Stomach smooth muscle (tissue), 2 donors: ENCODE data around the gene R3HDM1.

Source experiments
- H3K27ac ChIP-seq: one replicate; pipeline ENCODE4 v1.7.0; 2013; ENCODE audit warnings: mild to moderate bottlenecking, low read length, inconsistent platforms
- H3K27me3 ChIP-seq, 2 donors: one replicate each; pipeline ENCODE4 v1.7.0; 2013; ENCODE audit warnings: low read length in 2 of 2; ENCODE audit not compliant: insufficient read depth in 2 of 2, control insufficient read depth in 1 of 2
- H3K36me3 ChIP-seq, 2 donors: one replicate each; pipeline ENCODE4 v1.7.0; 2013; ENCODE audit warnings: low read length in 2 of 2; ENCODE audit not compliant: control insufficient read depth in 2 of 2, insufficient read depth in 2 of 2
- H3K4me1 ChIP-seq: one replicate; pipeline ENCODE4 v1.7.0; 2013; ENCODE audit warnings: low read length; ENCODE audit not compliant: control insufficient read depth, insufficient read depth
- H3K4me3 ChIP-seq, 2 donors: one replicate each; pipeline ENCODE4 v1.7.0; 2013; ENCODE audit warnings: low read length in 2 of 2
- H3K9ac ChIP-seq, 2 donors: one replicate each; pipeline ENCODE4 v1.7.0; 2013; ENCODE audit warnings: low read length in 2 of 2, mild to moderate bottlenecking in 1 of 2
- H3K9me3 ChIP-seq, 2 donors: one replicate each; pipeline ENCODE4 v1.7.0; 2013; ENCODE audit warnings: low read length in 2 of 2; ENCODE audit not compliant: control insufficient read depth in 2 of 2
- donor health status: healthy.
- donor health status: Pancreatic carcinoma.

R3HDM1 gene

DNA sequence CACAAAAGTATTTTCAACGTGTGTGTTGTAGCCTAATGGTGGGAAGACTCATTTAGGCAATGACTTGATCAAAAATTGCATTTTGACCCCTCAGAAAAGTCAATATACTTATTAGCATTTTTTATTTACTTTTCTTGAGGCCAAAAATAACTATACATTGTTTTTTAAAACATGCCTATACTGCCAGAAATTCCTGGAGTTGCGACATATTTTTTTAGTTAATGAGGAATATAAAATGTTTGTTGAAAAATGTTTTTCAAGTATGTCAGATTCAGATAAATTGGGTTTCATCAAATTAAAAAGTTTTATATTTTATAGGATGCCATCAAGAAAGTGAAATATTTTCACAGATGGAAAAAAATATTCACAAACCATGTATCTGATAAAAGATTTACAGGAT lies 39.6 kb downstream of the R3HDM1 start:
- no peak overlapping the region for H3K4me3 ChIP-seq
- H3K9ac ChIP-seq = no peak overlapping the region
- H3K36me3 ChIP-seq = peaks cover 0 to 2% of the 10 kb centered on the region in 2 donors
- no peak overlapping the region for H3K27ac ChIP-seq
- H3K9me3 ChIP-seq = no peaks in the 10 kb centered on the region
- no peaks in the 10 kb centered on the region for H3K27me3 ChIP-seq
- H3K4me1 ChIP-seq = no peaks in the 10 kb centered on the region

DNA sequence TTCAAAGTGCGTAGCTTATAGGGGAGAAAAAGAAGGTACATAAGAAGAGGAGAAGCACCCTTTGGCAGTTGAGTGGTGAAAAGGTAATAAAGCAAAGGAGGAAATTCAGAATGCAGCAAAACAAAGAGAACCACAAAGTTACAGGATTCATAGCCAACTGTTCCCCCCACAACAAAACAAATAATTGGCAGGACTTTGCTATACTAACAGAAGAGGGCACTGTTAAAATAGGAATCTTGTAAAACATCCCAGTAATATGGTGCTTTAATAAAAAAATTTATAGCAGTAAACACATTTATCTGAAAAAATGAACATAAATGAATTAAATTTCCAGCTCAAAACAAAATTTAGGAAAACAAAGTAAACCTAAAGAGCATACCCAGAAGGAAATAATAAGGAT lies 42.3 kb downstream of the R3HDM1 start:
- Histone ChIP-seq H3K4me3 (no peak overlapping the region), H3K9me3 (no peaks in the 10 kb centered on the region), H3K36me3 (peaks cover 0 to 2% of the 10 kb centered on the region in 2 donors), H3K27ac (no peak overlapping the region), H3K9ac (no peak overlapping the region), H3K4me1 (no peaks in the 10 kb centered on the region), H3K27me3 (no peaks in the 10 kb centered on the region)

DNA sequence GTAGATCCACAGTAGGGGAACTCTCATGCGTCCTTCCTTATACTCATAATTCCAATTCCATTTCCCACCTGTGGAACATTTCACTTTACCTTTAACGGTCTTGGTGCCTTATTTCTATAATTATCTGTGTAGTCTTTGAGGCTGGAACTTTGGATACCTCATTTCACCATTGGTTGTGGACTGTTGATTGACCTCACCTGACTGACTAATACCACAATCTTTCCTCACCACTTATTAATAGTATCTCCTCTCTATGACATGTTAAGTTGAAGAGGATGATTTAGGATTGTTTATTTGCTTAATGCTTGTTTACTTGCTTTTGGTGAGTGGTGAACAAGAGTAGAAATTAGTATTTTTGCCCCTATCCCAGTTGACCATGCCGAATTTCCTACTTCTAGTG lies 50.0 kb downstream of the R3HDM1 start:
- Histone ChIP-seq H3K27me3 (no peaks in the 10 kb centered on the region), H3K9ac (no peak overlapping the region), H3K36me3 (no peaks in the 10 kb centered on the region), H3K9me3 (no peaks in the 10 kb centered on the region), H3K27ac (no peak overlapping the region), H3K4me1 (no peaks in the 10 kb centered on the region), H3K4me3 (no peak overlapping the region)

DNA sequence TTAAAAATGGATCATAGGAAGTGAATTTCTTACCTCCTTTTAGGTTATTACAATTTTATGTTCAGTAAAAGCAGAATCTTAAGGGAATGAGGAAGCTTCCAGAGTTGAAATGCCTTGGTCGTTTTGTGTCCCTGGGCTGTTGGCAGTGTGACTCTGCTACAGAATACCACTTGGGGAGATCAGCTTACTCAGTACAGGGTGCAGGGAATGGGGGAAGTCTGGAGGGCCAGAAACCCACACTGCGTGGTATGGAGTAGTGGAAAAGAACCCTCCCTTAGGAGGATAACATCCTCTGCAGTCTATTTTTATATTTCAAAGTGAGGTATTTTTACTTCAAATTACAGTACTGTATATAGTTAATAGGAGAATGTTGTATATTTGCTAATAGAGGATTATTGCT lies 51.1 kb downstream of the R3HDM1 start:
- H3K36me3 ChIP-seq = no peaks in the 10 kb centered on the region
- no peak overlapping the region for H3K27ac ChIP-seq
- H3K9me3 ChIP-seq = no peaks in the 10 kb centered on the region
- H3K9ac ChIP-seq = no peak overlapping the region
- no peaks in the 10 kb centered on the region for H3K4me1 ChIP-seq
- no peak overlapping the region for H3K4me3 ChIP-seq
- no peaks in the 10 kb centered on the region for H3K27me3 ChIP-seq

DNA sequence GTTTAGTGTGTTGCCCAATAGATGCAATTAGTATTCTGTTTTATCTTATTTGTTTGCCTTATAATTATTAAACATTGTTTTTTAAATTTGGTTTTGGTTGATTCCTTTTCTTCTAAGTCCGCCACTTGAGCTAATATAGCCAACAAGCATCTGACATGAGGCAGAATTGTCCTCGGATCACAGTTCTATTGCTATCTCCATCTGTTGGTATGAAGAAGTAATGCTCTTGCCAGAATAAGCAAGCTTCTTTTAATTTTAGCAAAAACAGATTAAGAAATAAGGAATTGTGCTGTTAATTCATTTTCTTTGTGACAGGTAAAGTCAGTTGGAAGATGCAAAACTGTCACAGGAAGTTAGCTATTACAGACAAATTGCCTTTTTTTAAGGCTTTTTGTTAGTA lies 54.3 kb downstream of the R3HDM1 start:
- no peak overlapping the region for H3K9ac ChIP-seq
- no peaks in the 10 kb centered on the region for H3K9me3 ChIP-seq
- no peak overlapping the region for H3K27ac ChIP-seq
- H3K4me3 ChIP-seq = no peak overlapping the region
- no peaks in the 10 kb centered on the region for H3K27me3 ChIP-seq
- H3K4me1 ChIP-seq = no peaks in the 10 kb centered on the region
- no peaks in the 10 kb centered on the region for H3K36me3 ChIP-seq

DNA sequence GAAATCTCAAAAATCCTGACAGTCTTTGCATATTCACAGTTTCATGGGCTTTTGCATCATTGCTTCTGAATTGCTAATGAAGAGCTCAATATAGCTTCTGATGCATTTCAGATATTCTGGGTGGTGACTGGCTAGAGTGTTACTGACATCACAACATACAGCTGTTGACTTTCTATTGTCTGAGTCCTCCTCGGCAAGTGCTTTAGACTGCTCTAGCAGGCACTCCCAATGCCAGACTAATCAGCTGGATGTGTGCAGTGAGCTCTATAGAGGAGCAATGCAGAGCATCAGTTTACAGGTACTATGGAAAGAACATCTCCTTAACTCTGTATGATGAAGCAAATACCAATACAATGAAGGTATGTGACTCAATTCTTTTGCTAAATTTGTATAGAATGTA lies 54.9 kb downstream of the R3HDM1 start:
- no peaks in the 10 kb centered on the region for H3K9me3 ChIP-seq
- no peak overlapping the region for H3K27ac ChIP-seq

DNA sequence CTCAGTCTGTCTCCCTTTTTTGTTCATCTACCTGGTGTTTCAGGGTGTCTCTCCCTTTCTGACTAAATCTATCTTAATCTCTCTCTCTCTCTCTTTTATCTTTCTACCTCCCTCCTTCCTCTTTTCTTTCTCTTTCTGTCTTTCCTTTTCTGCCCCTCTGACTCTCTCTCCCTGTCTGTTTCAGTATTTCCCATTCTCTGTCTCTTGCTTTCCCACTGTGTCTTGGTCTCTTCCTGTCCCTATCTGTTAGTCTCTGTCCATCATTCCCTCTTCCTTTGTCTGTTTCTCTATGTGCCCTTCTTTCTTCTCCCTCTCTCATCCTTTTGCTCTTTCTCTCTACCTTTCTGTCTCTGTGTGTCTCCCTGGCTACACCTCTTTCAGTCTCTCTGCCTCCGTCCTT lies 56.7 kb downstream of the R3HDM1 start:
- no peak overlapping the region for H3K9ac ChIP-seq
- H3K4me3 ChIP-seq = no peak overlapping the region
- H3K9me3 ChIP-seq = peaks cover 0 to 5% of the 10 kb centered on the region in 2 donors
- no peaks in the 10 kb centered on the region for H3K4me1 ChIP-seq
- H3K27ac ChIP-seq = no peak overlapping the region
- H3K27me3 ChIP-seq = no peaks in the 10 kb centered on the region
- no peaks in the 10 kb centered on the region for H3K36me3 ChIP-seq

More for the DNA sequence above, 54.9 kb downstream of the R3HDM1 start:
- no peak overlapping the region for H3K4me3 ChIP-seq
- no peaks in the 10 kb centered on the region for H3K36me3 ChIP-seq
- H3K4me1 ChIP-seq = no peaks in the 10 kb centered on the region
- H3K27me3 ChIP-seq = no peaks in the 10 kb centered on the region
- no peak overlapping the region for H3K9ac ChIP-seq

DNA sequence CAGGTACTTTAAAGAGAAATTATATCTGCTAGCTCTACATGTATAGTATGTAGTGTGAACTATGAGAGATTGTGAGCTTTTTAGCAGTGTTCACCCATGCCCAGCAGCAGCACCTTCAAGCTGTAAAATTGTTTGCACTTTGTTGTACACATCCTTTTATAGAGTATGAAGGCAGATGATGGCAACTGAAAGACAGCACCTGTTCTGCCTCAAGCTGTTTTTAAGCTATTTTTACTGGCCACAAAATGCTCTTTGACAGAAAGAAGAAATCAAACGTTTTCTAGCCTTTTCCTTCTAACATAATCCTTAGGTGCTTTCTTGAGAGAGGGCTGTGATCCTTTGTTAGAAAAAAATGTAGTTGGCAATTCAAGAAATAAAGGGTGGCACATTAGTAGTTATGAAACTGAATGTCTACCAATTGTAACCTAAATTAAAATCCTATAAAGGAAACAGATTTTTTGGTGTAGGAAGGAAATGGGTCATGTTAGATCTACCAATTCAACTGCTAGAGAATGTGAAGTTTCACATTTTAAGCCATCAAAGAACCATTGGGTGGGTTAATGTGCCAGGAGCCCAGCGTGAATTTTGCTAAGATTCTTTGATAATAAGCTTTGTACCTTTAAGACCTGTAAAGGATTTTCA lies 59.5 kb downstream of the R3HDM1 start:
- Histone ChIP-seq H3K9me3 (peaks cover 0 to 5% of the 10 kb centered on the region in 2 donors), H3K4me3 (no peak overlapping the region), H3K27me3 (no peaks in the 10 kb centered on the region)

DNA sequence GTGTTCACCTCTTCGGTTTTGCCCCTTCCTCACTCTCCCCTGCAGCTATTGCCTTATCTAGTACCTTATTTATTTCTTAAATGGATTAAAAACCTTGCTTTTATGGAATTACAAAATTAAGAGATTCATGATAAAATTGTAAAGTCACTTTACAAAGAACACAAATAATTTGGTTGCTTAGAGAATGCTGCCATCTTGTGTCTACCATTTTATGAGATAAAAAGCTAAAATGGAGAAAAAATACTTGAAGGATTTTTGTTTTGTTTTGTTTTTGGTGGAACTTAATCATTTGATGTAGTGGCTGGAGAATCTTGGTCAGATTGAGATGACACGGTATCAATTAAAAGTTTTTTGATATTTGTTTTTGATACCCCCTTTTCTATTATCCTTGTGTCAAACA lies 69.6 kb downstream of the R3HDM1 start:
- Histone ChIP-seq H3K27me3 (no peaks in the 10 kb centered on the region), H3K36me3 (peaks cover 0 to 7% of the 10 kb centered on the region in 2 donors), H3K4me3 (no peak overlapping the region), H3K27ac (no peak overlapping the region), H3K4me1 (no peaks in the 10 kb centered on the region), H3K9me3 (no peaks in the 10 kb centered on the region), H3K9ac (no peak overlapping the region)

More for the DNA sequence above, 59.5 kb downstream of the R3HDM1 start:
- Histone ChIP-seq H3K27ac (no peak overlapping the region), H3K36me3 (no peaks in the 10 kb centered on the region), H3K4me1 (no peaks in the 10 kb centered on the region), H3K9ac (no peak overlapping the region)

DNA sequence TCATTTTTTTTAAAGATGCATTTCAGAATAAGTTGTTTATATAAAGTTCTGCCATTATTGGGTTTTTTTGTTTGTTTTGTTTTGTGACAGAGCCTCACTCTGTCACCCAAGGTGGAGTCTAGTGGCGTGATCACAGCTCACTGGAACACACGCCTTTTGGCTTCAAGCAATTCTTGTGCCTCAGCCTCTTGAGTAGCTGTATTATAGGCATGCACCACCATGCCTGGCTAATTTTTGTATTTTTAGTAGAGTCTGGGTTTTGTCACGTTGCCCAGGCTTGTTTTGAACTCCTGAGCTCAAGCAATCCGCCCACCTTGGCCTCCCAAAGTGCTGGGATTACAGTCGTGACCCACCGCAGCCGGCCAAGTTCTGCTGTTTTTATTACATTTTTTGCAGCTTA lies 72.3 kb downstream of the R3HDM1 start:
- Histone ChIP-seq H3K9me3 (no peaks in the 10 kb centered on the region), H3K4me1 (no peaks in the 10 kb centered on the region), H3K4me3 (no peak overlapping the region), H3K36me3 (peaks cover 0 to 10% of the 10 kb centered on the region in 2 donors), H3K9ac (no peak overlapping the region), H3K27ac (no peak overlapping the region), H3K27me3 (no peaks in the 10 kb centered on the region)

DNA sequence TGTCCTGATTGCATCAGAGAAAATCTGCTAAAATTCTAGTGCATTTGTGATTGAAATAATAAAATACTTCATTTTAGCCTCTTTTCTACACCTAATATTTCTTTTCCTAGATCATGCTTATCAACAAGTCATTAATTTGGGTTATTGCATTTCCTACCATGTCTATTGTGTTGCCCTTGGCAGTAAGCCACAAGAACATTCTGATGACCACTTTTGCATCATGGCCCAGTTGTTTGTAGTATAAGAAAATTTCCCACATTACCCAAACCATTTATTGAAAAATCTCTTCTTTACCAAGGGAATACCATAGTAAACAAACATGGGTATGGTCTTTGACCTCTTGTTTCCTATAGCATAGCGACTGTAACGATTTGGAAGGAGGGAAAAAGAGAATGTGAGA lies 76.3 kb downstream of the R3HDM1 start:
- no peaks in the 10 kb centered on the region for H3K4me1 ChIP-seq
- peaks cover 0 to 10% of the 10 kb centered on the region in 2 donors for H3K36me3 ChIP-seq
- no peaks in the 10 kb centered on the region for H3K27me3 ChIP-seq
- H3K27ac ChIP-seq = no peak overlapping the region
- no peaks in the 10 kb centered on the region for H3K9me3 ChIP-seq
- H3K4me3 ChIP-seq = no peak overlapping the region
- no peak overlapping the region for H3K9ac ChIP-seq
